Stimulated activated CD4-positive, alpha-beta T cell treated with anti-CD3 and anti-CD28 coated beads, Interleukin-15, amount 100 ng/mL, for 1 hour (primary cell): ENCODE data around the gene SYTL2.
"Not testable (repeated sequence)": the region's sequence is repeated elsewhere in the genome, so short reads cannot be mapped to it uniquely, and the experiment has no call there.

ENCODE experiments used
- DNase-seq, 2 donors: peaks; one replicate each; pipeline ENCODE4 v3.0.0-alpha.2; 2020; ENCODE audit warnings: low read depth in 1 of 2, low spot score in 1 of 2

SYTL2 gene

DNA sequence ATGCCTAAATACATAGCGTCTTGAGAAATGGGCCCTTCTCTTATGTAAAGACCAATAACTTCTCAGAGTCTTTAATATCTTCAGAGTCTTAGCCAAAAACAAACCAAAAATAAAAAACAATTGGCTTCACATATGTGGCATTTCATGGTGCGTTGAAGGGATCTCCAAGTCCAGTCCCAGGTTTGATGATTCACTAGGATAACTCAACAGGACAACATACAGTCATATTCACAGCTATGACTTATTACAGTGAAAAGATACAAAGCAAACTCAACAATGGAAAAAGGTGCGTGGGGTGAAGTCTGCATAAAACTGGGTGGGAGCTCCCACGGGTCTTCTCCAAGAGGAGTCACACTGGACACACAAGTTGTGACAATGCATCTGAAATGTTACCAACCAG lies 12.6 kb downstream of the SYTL2 start:
- DNase-seq: no peak

DNA sequence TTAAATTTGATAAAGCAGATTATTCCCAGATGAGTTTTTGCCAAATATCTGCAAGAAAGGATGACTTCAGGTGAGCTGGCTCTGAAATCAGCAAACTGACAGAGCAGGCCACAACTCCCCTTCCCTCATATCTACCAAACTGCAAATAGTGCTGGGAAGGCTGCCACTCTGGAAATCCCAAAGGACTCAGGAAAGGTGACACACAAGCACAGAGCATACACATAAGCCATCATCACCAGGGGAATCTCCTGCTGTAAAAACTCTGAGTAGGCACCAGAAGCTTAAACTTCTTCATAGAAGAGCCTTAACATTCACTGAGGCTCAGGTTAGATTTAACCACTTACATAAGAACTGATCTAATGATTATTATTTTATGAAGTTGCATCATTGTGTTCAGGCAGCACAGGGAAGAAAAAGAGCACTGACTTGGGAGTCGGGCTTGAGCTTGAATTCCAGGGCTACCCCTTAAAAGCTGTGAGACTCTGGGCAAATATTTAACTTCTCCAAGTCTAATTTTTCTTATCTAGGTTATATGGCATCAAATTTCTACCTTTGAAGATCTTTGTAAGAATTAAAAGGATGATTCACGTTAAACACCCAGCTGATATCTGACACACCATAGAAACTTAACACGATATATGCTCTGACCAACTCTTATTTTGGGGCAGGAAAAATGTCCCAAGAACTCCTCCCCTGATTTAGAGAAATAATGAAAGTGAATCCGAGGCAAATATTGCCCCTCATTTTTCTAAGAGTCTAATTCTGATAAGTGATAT lies 15.0 kb downstream of the SYTL2 start:
- DNase-seq: no peak

DNA sequence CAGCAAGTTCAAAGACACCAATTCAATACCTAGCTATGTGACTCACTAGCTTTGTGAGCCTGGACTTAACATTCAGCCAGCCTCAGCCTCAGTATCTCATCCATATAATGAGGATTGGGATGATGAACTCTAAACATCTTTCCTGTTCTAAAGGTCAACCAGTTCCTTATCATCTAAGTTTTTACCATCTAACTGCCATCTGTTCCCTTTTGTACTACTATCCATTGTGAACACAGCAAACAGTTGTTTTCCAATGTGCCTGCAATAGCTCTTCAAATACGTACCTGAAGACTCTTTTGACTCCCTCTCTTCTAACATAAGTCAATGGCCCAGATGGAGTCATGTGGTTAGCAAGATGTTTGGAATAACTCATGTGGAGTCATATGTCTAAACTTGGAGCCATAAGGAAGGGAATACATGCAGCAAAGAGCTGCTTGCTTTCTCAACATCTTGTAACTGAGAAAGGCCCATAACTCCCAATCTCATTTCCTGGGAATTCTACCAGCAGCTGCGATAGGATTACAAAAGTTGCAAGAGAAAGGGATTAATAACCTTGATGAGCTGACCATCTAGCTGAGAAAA lies 19.4 kb downstream of the SYTL2 start:
- no peak for DNase-seq

DNA sequence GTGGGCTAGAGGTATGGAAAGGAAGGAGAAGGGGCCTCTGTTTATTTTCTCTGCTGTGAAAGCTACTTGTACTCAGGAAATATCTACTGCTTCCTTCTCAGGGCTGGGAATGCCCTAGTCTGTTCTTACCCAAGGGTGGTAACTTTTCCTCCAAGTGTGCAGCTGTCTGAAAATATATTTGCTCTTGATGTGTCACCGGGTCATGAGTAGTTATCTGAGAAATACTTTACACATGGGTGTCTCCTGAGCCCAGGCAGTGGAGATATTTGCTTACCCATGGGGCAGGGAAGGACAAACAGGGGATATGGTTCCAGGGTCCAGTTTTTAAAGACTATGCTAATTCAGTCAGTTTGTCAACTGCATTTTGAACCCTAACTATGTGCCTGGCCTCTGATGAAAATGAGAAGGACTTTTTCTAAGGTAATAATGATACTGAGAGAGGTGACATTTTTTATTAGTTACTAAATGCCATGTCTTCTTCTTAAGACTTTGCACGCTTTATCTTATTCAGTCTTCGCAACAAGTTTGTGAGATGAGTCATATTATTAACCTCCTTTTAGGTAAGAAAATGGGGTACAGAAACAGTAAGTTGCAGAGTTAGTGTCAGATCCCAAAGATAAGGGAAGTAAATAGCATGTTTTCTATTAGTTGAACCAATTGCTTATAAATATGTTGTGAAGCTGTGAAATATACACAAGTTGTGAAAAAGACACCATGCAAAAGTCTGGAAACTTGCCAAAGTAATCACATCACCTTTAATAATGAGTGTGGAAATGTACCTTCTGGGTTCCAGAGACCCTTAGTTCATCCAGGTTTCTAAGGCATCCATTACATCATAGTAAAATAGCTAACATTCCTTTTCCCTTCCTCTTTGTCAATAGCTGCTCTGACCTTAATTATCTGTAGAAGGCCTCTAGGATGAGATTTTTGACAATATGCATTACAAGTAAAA lies 22.9 kb downstream of the SYTL2 start:
- no peak for DNase-seq

DNA sequence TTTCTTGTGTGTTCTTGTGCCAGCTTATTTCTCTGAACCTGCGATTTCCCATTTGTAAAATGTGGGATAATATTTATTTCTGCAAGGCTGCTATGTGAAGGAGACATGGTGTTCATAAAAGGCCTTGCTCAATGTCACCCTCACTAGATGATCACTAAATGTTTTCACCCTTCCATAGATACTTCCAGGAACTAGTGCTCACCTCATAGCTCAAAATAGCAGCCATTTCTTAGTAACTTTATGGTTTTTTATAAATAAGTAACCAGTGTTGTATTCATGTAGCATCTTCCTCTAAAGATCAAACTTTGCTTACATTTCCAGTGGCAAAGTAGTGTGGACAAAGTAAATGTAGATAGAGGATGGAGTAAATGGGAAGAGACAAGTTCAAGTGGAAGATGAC lies 23.8 kb downstream of the SYTL2 start:
- no peak for DNase-seq

DNA sequence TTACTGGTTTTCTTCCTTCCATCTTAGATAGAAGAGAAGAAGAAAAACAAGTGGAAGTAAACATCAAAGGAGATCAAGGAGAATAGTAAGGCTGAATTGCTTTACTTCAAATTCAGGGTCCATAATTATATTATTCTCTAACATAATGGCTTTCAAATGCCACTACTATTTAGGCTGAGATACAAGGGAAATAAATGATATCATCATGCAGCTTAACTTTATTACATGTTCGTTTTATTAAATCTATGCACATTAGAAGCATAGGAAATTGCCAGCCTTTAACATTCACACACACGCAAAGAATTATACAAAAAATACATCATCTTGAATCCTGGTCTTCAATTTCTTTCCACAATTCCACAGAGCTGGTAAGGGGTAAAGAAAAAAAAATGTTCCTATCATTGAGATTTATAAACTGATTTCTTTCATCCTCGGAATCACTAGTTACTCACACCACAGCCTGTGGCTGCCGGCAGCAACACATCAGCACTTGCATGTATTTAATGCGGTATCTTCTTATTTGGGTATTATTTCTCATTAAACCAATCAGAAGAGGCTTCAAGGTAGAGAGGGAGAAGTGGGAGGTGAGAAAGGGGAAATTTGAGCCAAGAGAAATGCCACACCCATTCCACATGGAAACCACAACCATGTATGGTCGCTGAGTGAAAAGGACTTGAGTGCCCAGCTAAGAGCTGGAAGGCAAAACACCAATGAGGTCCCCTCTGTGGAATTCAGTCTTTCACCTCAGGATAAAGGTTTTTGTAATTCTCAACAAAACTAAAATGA lies 26.3 kb downstream of the SYTL2 start:
- no peak for DNase-seq

DNA sequence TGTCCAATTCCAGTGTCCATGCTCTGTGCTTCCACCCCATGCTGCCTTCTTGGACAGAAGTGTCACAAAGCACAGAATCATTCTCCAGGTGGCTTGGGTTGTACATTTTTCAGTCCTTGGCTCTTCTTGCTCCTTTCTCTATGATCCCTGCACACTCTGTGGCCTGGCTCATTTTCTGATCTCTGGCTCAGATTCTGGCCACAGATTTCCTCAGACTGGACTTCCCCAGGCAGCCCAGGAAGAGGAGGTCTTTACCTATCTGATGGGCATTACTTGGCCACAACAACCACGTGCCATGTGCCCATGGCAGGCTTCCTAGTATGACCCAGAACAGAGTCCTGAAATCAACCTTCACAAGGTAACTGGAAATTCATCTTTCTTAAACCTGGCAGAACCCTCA lies 27.2 kb downstream of the SYTL2 start:
- DNase-seq: no peak

DNA sequence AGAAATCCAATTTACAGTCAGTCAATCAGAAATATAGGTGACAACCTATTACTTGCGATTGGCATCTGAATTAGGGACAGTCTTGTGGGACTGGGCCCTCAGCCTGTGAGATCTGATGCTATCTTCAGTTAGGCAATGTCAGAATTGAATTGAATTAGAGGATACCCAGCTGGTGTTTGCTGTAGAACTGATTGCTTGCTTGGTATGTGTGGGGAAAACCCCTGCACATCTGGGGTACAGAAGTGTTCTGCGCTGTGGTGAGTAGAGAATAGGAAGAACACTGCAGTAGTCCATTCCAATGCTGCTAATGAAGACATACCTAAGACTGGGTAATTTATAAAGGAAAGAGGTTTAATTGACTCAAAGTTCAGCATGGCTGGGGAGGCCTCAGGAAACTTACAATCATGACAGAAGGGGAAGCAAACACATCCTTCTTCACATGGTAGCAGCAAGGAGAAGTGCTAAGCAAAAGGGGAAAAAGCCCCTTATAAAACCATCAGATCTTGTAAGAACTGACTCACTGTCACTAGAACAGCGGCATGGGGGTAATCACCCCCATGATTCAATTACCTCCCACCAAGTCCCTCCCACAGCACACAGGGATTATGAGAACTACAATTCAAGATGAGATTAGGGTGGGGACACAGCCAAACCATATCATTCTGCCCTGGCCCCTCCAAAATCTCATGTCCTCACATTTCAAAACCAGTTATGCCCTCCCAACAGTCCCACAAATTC lies 30.0 kb downstream of the SYTL2 start:
- DNase-seq: not testable (repeated sequence)

DNA sequence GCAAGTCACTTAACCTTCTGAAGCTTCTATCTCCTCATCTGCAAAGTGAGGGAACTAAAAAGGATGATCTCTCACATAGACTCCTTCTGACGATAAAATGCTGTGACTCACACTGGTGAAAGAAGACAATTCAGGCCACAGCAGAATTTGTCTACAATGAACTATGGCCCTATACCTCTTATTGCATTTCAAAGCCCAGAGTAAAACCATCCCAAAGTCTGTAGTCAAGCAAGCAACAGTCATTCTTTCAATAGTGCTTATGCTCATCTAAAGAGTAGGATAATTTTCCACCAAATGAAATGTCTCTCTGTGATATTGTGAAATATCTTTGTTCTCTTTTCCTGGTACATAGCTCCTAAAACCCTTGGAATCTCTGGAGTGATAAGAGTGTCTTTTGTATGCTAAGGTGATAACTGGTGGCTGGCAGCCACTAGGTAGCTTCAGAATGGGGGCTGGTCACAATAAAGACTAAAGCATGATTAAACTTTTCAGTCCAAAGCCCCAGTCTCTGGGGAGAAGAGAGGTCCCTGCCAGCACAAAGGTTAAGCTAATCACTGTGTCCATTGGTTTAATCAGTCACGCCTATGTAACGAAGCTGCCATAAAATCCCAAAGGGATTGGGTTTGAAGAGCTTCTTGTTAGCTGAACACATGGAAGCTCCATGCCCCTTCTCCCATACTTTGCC lies 30.8 kb downstream of the SYTL2 start:
- DNase-seq: no peak

DNA sequence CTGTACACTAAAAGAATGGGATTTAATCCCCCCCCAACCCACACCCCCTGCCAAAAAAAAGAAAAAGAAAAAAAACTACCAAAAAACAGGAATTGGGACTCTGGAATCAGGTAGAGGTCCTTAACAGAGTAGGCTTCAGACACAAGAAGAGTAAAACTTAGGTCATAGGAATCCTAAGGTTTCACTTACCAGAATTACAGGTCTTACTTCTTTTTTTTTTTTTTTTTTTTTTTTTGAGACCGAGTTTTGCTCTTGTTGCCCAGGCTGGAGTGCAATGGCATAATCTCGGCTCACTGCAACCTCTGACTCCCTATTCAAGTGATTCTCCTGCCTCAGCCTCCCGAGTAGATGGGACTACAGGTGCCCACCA lies 33.4 kb downstream of the SYTL2 start:
- not testable (repeated sequence) for DNase-seq

DNA sequence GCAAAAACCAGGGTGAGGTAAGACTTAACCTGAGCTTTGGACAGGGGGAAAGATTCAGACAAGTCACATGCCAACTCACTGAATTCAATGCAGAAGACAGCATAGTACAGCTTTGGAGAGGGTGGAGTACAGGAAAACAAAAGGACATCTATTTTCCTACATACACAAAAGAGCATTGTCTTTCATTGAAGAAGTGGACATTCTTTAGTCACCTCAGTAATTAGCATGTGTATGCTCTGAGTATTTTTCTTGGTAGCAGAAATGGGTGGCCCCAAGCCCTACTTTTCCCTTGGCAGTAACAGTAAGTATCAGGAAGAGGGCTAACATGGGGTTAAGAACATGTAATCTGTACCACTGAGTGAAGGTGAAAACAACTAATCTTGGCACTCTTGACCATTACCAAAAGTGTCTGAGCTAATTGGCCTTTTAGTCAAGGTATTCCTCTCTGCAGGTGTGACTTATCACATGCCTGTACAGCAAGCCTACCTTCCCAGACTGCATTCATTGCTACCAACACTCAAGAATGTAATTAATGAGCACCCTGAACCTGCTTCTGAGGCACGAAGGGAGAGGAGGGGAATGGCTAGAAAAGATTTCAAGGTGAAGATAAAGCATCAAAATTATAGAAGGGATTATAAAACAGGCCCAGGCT lies 33.9 kb downstream of the SYTL2 start:
- no peak for DNase-seq

DNA sequence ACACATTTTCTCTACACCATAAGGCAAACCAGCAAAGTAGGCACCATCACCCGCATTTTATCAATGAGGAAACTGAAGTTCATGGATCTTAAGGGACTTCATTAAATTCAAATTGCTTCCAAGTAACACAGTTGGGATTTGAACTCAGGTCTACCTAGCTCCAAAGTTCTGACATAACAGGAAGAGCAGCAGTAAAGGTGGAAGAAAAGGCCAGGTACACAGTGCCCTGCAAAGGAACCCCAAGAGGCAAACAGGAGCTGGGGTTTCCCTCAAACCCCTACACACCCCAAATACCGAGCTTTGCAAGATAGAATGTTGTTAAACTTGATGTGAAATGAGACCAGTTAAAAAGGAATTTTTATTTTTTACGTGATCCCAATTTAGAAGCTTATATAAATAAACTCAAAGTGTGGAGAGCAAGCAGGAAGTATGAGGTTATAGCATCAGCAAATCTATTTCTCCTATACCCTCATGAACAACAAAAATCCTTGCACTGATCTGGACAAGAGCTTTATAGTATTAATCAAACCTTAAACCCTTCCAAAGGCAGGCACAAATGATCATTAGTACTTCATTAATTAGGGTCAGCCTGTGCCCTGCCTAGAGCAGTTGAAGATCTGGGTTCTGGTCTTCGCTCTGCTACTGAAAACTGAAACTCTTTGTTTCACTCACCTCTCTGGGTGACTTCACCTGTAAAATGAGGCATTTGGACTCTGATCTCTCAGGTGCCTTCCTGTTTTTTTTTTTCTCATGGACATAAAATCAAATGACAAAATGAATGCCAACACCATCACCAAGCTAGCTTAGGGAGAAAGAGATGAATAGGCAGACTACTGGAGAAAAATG lies 36.5 kb downstream of the SYTL2 start:
- no peak for DNase-seq

DNA sequence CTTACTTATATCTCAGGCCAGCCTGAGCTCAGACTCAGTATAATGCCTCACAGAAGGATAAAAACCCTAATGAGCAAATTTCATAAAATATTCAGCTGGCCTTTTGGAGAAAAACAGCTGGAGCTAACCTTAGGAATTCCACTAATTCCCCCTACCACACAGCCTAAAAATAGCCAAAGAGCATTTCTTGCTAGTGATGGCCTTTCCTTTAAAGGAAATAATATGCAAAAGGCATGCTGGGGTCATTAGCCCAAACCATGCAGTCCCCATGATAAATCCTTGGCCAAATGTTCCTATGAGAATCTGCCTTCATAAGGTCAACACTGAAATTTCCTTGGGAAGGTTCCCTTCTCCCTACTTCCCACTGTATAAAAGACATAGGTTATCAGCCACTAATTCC lies 38.2 kb downstream of the SYTL2 start:
- DNase-seq: no peak

DNA sequence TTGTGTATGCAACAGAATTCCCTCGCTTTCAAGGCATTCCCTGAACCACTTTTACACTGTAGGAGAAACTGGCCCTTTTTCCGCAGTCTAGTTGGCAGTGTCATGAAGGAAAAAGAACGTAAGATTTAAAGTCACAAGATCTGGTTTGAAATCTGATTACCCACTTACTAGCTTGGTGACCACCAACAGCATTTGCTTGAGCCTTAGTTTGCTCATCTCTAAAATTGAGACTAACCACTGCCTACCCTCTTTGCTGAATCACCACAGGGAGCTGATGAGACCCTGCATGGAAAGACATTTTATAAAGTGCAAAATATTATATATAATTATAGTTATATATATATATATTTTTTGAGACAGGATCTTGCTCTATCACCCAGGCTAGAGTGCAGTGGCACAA lies 39.4 kb downstream of the SYTL2 start:
- no peak for DNase-seq

DNA sequence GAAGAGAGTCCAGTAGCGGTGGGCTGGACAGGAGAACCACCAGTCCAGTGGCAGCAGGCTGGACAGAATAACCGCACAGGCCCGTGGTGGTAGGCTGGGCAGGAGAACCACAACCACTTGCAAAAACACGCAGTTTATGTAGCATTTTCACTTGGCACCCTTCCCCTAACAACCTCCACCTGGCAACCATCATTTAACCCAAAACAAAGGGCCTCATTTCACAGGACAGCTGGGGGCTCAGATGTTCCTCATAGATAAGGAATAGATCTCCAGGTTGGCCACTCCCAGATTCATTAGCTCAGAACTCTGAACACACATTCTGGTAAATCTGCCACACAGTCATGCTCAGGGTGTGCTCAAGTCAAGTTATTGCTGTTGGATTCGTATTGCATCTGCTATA lies 41.2 kb downstream of the SYTL2 start:
- DNase-seq: no peak

DNA sequence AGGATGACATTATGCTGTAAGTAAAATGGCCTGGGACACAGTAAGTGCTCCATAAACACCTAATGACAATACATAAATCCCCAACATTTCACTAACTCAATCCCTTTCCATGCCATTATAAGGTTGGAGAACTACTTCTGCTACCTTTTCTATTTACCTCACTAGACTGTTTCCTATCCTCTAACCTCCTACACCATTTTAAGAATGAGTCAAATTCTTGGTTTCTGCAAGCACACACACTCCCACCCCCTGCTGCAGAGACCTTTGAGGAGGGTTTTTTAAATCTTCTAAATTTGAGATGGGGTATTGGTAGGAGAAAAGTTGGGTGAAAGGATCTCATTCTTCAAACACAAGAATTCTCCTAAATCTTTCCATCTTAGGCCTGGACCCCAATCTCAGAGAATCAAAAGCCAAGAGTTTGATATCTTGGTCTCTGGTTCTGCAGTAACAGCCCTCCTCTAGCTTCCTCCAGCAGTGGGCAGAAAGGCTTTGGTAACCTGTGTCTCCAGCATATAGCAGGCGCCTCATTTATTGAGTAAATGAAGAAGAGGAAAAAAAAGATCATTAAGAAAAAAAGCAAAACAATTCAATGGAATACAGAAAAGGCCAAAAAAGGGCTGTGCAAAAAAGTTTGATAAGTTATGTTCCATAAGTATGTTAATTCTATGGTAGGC lies 42.3 kb downstream of the SYTL2 start:
- DNase-seq: no peak

DNA sequence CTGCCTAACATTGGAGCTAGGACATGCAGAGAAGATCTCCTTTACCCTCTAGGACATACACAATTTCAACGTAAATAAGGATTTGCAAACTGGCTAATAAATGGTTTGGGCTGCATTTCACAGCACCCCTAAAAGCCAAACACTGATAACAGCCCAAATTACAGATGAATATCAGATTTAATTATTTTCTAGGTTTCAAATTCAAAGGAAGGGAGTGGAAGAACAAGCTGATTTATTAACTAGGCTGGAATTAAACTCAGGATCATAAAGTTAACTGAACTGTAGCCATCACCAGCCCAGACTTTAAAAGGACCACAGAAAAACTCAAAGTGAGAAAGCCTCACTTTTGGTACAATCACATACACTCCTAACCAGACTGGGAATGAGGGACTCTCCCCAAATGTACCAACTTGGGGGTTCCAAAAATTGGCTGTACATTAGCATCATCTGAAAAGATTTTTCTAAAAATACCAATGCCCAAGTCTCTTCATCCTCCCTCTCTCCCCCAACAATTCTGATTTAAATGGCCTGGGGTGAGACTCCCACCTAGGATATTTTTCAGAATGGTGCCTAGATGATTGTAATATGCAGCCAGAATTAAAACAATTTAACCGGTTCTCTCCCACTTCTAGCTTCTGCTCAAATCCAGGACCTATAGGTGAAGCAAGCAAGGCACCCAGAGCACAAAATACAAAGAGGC lies 43.5 kb downstream of the SYTL2 start:
- DNase-seq: no peak
